Measurements from ENCODE around the gene PHACTR3.

PHACTR3 gene

GRCh38 chr20:59767656-59768055 is 163.3 kb downstream of the PHACTR3 start:
- DNase-seq = no peak

- DNase-seq = no peak
These were observed 165.9 kb downstream of the PHACTR3 start for GRCh38 chr20:59770270-59770669.

- no peak for DNase-seq
These were observed 166.5 kb downstream of the PHACTR3 start for GRCh38 chr20:59770851-59771250.

DNA sequence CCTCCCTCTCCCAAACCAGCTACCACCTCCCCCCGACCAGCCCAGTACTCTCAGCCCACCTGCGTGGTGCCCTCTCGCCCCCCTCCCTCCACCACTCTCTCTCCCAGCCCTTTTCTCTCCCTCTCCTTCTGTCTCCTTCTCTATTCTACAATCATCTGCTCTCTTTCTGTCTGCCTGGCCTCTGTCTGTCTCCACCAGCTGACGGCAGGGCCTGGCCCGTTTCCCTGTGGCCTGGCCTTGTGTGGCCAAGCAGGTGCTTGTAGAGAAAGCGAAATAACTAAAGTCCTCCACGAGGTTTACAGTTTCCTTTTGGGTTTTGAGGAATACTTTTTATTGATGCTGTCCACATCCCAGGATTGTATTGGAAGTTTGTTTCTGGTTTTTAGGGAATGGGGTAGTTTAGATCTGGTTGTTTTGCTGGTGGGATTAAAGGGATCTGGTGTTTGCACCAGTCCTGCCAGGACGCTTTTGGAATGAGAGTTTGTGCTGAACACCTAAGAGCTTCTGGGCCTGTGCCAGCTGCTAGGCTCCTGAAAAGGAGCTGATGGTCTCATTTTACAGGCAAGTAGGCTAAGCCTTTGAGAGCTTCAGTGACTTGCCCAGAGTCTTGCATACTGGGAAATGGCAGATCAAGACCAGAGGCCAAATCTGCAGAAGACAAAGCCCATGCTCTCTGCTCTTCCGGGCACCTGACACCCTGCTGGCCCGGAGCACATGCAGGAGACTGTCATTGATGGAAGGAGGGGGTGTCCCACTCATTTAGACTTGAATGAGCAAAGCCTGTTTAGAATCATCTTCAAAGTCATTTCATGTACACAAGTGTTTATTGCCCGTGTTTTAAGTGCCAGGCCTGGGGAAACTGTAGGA is 167.4 kb downstream of the PHACTR3 start:
- DNase-seq = no peak

GRCh38 chr20:59772373-59772705 is 168.0 kb downstream of the PHACTR3 start:
- DNase-seq = no peak

- DNase-seq = no peak
These were observed 168.9 kb downstream of the PHACTR3 start for GRCh38 chr20:59772931-59773913.

- DNase-seq = no peak
These were observed 169.9 kb downstream of the PHACTR3 start for GRCh38 chr20:59774204-59774641.

DNA sequence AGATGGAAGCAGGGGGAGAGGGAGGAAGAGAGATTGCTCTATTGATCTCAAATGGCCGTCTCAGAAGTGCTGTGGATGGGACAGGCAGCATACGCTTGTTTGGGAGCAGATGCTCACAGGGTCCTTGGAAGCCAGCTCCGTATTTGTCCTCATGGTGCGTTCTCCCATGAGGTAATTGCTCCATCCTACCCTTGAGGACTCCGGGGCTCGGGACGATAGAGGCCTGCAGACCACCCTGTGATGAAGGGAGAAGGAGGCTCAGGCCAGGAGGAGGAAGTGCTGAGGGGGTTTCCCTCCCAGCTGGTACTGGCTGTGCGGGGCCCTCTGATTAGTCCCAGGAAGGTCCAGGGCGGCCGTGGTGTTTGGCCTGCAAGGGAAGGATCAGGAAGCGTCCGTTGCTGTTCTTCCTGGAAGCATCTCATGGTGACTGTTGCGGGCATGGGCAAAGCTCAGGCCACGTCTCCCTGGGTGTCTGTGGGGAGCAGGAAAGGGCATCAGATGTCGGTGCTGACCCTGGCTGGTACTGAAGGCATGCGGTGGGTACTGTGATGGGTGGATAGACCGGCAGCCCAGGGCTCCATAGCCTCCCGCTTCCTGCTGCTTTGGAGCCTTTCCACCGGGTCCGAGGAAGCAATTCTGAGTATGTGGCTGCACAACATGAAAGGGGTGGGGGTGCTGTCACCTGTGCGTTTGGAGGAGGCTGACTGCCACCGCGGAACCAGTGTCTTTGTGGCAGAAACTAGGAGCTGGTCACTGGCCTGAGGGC is 170.8 kb downstream of the PHACTR3 start:
- DNase-seq = no peak

GRCh38 chr20:59775687-59776055 is 171.3 kb downstream of the PHACTR3 start:
- DNase-seq = no peak

DNA sequence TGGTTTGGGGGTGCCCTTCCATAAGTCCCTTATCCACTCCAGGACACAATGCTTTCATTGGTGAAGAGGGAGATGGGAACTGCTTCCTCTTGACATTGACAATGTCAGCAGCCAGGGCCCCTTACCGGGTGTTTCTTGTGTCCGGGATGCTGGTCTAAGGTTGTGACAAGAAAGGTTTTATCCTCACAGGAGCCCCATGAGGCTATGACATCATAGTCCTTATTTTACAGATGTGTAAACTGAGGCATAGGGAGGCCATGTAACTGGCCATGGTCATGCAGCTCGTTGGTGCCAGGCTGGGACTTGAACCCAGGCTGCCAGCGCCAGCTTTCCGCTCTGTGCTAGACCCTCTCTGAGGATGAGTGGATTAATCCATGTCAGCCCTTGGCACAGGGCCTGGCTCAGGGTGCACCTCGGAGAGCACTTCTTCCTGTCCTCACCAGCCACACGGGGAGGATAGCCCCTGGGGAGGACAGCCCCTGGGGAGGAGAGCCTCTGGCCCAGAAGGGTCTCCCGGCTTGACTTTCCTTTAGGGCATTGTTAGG is 171.8 kb downstream of the PHACTR3 start:
- no peak for DNase-seq

GRCh38 chr20:59776626-59777330 is 172.4 kb downstream of the PHACTR3 start:
- DNase-seq = no peak

DNA sequence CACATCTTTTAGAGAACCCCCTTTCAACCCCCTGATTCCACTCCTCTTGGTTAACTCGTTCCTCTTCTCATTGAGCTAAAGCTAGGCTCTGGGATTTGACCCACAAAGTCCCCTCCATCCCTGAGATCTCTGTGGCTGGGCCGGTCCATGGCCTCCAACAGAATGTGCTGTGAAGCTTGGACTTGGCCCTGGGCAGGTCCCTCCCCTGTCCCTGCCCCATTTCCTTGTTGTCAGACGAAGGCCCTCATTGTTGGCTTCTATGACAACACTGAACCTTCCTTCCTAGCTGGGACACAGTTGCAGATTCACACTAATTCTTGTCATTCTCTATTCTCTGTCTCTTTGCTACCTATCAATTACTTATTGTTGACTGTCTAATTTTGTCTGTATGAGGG is 173.0 kb downstream of the PHACTR3 start:
- DNase-seq = no peak

GRCh38 chr20:59777814-59778575 is 173.7 kb downstream of the PHACTR3 start:
- no peak for DNase-seq

DNA sequence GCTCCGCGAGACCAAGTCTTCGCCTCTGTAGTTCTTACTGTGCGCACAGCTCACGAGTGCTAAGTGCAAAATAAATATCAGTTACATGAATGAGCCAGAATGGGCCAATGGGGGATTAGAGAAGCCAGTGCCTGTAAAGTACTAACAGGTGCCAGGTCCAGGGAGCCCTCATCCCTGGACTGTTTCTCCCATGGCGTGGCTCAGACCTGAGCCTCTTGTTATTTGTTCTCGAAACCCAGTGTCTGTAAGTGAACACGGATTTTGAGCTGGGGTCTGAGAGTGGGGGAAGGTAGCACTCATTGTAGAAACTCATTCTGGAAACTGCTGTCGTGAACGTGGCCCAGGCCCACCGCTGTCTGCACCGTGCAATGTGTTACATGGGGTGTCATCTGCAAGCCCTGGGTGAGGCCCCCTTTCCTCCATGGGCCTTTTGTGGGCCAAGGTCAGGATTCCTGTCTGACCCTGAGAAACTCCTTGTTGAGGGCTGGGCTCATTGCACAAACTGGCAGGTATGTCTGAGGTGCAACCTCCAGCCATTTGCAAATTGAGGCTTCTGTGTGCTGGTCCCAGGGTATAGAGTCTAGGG is 174.4 kb downstream of the PHACTR3 start:
- DNase-seq = no peak

DNA sequence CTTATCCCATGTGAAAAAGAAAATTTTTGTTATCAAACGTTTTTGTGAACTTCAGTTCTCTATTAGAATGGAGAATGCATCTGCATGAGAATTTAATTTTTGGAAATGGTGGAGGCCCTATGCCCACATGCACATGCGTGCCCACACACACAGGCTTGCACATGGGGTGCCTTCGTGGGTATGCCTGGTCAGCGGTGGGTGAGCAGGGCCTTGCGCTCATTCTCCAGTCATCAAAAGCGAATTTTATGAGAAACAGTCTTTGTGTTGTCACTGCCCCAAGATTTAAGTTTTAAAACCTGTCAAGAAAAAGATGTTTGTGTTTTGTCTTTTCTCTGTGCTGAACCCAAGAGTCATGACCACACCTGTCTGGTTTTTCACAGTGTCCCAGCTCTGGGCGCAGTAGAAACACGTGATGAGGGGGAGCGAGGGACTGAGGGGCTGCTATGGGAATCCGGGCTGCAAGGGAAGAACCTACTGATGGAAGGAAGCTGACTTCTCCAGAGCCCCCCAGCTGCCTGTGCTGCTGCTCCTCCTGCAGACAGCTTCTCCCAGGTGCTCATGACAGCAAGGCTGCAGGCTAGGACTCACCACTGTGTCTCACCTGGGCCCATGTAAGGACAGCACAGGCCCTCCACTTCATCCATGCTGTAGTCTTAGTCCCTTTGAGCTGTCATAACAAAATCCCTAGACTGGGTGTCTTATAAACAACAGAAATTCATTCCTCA is 175.5 kb downstream of the PHACTR3 start:
- DNase-seq = no peak

DNA sequence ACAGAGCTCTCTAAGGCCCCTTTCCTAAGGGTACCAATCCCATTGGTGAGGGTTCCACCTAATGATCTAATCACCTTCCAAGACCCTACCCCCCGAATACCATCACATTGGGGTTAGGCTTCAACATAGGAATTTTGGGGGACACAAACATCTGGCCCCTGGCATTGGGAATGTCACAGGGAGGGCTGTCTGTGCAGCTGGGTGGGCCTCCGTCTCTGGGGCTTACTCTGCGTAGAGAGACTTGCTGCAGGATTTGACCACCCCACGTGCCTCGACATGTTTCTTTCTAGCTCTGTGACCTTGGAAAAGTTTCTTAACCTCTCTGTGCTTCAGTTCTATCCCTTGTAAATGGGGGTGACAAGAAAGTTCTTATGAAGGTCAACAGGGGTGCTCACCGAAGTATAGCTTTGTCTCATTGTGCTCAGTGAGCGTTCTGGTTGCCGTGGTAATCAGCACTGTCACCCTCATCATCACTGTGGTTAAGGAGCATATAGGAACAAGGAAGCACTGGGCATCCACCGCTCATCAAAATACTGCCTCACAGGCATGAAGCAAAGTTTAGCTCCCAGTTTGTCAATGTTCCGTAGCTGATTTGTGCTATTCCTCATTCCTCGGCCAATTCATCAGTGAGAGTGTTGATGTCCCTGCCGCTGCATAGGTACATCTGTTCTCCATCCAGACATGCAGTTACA is 176.3 kb downstream of the PHACTR3 start:
- DNase-seq = no peak

GRCh38 chr20:59781226-59781625 is 176.9 kb downstream of the PHACTR3 start:
- DNase-seq = no peak

GRCh38 chr20:59782986-59783640 is 178.8 kb downstream of the PHACTR3 start:
- DNase-seq = peak; percentile 32

DNA sequence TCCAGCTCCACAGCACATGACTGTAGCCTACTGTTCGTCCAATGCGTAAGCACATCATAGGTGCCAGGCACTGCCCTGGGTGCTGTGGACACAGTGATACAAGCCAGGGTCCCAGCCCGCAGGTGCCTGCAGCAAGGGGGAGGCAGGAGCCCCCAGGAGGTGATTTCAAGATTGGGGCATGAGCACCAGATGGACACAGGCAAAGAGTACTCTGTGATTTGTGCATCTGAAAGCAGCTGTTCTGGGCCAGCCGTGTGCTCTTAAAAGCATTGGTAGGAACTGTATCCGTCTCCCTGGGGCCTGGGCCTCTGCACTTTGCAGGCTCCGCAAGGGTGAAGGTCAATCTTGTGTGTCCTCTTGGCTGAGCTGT is 179.3 kb downstream of the PHACTR3 start:
- no peak for DNase-seq
